Lower lobe of right lung (tissue), 2 donors: ENCODE measurements around the gene PLEKHD1. TPM values are rescaled to one million over a fixed set of nuclear protein-coding genes. Genes with fewer than 3 reads are reported as not detected.

Experiments used
- ATAC-seq, 2 donors: fragments of 200-7000 bp; cut with Tn5 transposase; one replicate each; pipeline ENCODE4 v1.9.1; 2020 to 2022; ENCODE audit warnings: mild to moderate bottlenecking in 2 of 2, moderate library complexity in 2 of 2
- DNase-seq: peaks from one replicate; pipeline ENCODE4 v3.0.0-alpha.2; 2020
- H3K27ac ChIP-seq: fragments of 200-600 bp; one replicate; pipeline ENCODE4 v1.8.0; 2022
- H3K27me3 ChIP-seq: fragments of 200-600 bp; one replicate; pipeline ENCODE4 v1.8.0; 2022; ENCODE audit warnings: low read depth
- H3K36me3 ChIP-seq: fragments of 200-600 bp; one replicate; pipeline ENCODE4 v1.8.0; 2022; ENCODE audit warnings: mild to moderate bottlenecking
- H3K4me1 ChIP-seq: fragments of 200-600 bp; one replicate; pipeline ENCODE4 v1.8.0; 2022
- H3K4me3 ChIP-seq: fragments of 200-600 bp; one replicate; pipeline ENCODE4 v1.8.0; 2022; ENCODE audit warnings: mild to moderate bottlenecking
- H3K9me3 ChIP-seq: fragments of 200-600 bp; one replicate; pipeline ENCODE4 v1.8.0; 2022
- intact Hi-C: fragments of 100-400 bp; cut with DNase I; formaldehyde crosslinking; loops from one replicate; pipeline ENCODE4 v1.11.0; 2022
- total RNA-seq: library from RNA; stranded (reverse); fragmentation: NEBNext Ultra II Directional; extraction: Animal tissue kit (Norgen Biotek cat#: 25700); gene quantifications from one replicate; pipeline ENCODE4 v1.2.1, GENCODE V29; 2021
- TF ChIP-seq, protein P1 (sequence below): fragments of 200-600 bp; IDR thresholded peaks from one replicate; pipeline ENCODE4 v1.8.0; 2022; ENCODE audit warnings: antibody characterized with exemption, mild to moderate bottlenecking
- donor health status: DM: no; HTN: yes; CAD: no; lungs with severe emphysema.

The PLEKHD1 gene
- total RNA-seq, 1 donor from 2014 or later: 0.47 TPM

DNA sequence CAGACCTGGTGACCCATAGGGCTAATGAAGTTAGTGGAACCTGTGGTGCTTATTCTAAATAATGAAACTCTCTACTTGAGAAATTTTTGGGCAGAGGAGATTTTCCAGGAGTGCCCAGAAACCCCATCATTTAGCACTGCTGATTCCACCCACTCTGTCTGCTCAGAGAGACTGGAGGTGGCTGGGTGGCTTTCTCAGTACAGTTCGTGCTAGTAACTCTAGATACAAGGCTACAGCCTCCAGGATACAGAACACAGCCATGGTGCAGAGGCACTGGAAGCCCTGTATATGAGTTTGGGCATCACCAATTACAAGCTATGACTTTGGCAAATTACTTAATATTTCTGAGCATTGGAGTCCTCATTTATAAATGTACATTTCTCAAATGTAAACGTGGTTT lies 57.8 kb downstream of the PLEKHD1 start:
- Histone ChIP-seq H3K27me3 (no peaks in the 10 kb centered on the region), H3K36me3 (no peaks in the 10 kb centered on the region), H3K27ac (no peak overlapping the region), H3K4me3 (no peak overlapping the region), H3K9me3 (peaks cover 5% of the 10 kb centered on the region), H3K4me1 (no peaks in the 10 kb centered on the region)
- TF ChIP-seq, protein P1, sequence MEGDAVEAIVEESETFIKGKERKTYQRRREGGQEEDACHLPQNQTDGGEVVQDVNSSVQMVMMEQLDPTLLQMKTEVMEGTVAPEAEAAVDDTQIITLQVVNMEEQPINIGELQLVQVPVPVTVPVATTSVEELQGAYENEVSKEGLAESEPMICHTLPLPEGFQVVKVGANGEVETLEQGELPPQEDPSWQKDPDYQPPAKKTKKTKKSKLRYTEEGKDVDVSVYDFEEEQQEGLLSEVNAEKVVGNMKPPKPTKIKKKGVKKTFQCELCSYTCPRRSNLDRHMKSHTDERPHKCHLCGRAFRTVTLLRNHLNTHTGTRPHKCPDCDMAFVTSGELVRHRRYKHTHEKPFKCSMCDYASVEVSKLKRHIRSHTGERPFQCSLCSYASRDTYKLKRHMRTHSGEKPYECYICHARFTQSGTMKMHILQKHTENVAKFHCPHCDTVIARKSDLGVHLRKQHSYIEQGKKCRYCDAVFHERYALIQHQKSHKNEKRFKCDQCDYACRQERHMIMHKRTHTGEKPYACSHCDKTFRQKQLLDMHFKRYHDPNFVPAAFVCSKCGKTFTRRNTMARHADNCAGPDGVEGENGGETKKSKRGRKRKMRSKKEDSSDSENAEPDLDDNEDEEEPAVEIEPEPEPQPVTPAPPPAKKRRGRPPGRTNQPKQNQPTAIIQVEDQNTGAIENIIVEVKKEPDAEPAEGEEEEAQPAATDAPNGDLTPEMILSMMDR: no peak
- intact Hi-C loops: no loop called here
- ATAC-seq: no peak
- no peak for DNase-seq

DNA sequence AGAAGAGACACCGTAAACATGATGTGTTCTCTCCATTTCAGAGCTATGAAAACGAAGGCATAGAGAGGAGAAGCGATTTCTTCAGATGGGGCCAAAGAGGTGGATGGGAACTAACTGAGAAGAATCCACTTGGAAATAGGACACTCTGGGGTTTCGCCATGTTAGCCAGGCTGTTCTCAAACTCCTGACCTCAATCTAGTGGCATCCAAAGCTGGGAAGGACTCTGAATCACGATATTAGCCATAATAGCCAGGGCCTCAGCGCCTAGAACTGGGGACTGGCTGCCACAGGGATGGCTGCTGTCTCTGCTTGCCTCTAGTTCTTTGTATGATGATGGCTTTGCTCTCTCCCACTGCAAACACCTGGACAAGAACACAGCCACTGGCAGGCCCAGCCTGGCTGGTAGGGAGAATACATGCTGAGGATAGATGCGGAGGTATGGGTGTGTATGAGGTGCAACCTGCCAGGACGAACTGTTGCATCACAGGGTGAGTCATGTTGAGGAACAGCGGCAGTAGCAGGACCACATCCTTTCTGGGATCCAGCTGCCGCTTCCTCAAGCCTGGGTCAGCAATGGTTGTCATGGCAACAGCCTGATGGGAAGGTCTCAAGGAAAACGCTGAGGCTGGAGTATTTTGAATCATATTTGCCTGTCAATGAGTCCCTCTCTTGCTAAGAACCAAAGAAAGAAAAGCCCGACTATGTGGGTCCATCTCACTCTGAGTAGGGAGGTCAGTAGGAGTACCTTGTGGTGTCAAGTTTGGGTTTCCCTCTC lies 59.0 kb downstream of the PLEKHD1 start:
- Histone ChIP-seq H3K9me3 (peaks cover 5% of the 10 kb centered on the region), H3K4me3 (no peak overlapping the region), H3K27me3 (peaks cover 11% of the 10 kb centered on the region), H3K36me3 (no peaks in the 10 kb centered on the region), H3K27ac (no peak overlapping the region), H3K4me1 (no peaks in the 10 kb centered on the region)
- DNase-seq: peak; percentile 74
- TF ChIP-seq, protein P1: no peak
- intact Hi-C loops: no loop called here
- ATAC-seq: peak; percentile 68 to 77

DNA sequence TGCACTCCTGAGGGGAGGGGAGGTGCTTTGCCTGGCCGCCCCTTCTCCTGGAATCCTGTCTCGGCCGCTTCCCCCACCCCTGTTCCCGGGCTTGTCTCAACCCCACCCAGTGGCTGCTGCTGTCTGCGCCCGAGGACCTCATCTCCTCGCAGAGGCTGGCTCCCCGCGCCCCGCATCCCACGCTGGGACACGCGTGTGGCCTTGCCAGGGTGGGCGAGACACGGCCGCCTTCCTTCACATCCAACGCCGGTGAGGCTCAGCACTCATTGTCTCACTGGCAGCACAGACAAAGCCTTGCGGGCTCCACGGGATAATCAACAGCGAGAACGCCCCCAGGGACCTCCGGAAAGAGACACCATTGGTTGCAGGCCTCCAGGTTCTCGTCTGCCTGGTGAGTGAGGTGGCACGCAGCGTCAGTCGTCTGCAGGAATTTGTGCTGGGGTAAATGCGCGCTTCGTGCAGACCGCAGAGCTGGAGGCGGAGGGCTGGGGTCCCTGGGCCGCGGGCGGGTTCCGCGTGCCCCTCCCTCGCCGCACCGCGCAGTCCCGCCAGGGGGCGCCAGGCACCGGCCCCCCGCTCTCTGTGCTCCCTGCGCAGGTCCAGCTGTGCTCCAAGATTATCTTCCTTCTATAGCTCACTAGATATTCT lies 63.3 kb downstream of the PLEKHD1 start:
- peaks cover 28% of the 10 kb centered on the region for H3K27me3 ChIP-seq
- DNase-seq (no peak), ATAC-seq (peak; percentile 52 to 64)
- peak overlapping the region; percentile 12 for H3K4me3 ChIP-seq
- no peak overlapping the region for H3K27ac ChIP-seq
- no peaks in the 10 kb centered on the region for H3K9me3 ChIP-seq
- intact Hi-C loops: no loop called here
- no peaks in the 10 kb centered on the region for H3K36me3 ChIP-seq
- H3K4me1 ChIP-seq: no peaks in the 10 kb centered on the region
- TF ChIP-seq, protein P1: peak; percentile 54

DNA sequence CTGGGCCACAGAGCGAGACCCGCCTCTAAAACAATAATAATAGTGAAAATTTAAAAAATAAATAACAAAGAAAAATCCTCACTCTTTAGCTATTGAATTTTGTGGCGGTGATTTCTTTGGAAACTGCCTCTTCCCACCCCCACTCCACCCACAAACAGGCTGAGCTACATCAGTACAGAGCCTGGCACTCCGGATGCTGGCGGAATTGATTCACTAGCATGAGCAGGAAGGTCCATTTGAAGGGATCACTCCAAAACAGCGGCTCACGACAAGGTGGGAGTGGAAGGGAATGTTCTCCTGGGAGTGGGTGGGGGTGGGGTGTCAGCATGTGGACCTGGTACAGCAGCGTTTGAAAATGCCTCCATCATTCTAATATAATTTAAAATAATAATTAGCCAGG lies 64.0 kb downstream of the PLEKHD1 start:
- no peaks in the 10 kb centered on the region for H3K9me3 ChIP-seq
- TF ChIP-seq, protein P1: no peak
- peaks cover 28% of the 10 kb centered on the region for H3K27me3 ChIP-seq
- H3K27ac ChIP-seq: no peak overlapping the region
- H3K36me3 ChIP-seq: no peaks in the 10 kb centered on the region
- intact Hi-C loops: no loop called here
- DNase-seq (no peak), ATAC-seq (no peak)
- no peak overlapping the region for H3K4me3 ChIP-seq
- no peaks in the 10 kb centered on the region for H3K4me1 ChIP-seq

DNA sequence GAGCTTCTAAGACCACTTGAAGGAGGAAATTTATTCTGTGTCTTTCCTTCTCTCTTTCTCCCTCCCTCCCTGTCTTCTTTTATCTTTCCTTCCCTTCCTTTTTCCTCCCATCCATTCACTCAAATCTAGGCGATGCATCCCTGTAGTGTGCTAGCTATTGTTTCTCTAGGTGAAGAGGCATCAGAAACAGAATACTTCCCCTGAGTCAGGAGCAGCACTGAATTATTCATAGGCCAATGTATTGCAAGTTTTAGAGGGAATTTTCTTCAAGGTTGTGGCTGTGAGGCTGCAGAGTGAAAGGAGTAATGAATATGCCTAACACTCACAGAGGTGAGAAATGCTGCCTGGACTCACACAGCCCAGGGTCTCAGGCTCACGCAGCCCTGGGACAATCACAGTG lies 67.0 kb downstream of the PLEKHD1 start:
- intact Hi-C loops: no loop called here
- Histone ChIP-seq H3K36me3 (no peaks in the 10 kb centered on the region), H3K9me3 (no peaks in the 10 kb centered on the region), H3K27ac (no peak overlapping the region), H3K27me3 (peaks cover 32% of the 10 kb centered on the region), H3K4me3 (no peak overlapping the region), H3K4me1 (no peaks in the 10 kb centered on the region)
- TF ChIP-seq, protein P1: no peak
- ATAC-seq (no peak), DNase-seq (no peak)
